Mesothelial cell of epicardium (in vitro differentiated cells): ENCODE measurements around the gene DPYD. TPM values are rescaled to one million over a fixed set of nuclear protein-coding genes. Genes with fewer than 3 reads are reported as not detected.

Source experiments
- DNase-seq, 2 experiments: peaks; one replicate each; pipeline ENCODE4 v3.0.0; 2021; ENCODE audit warnings: low spot score in 2 of 2; ENCODE audit not compliant: unreplicated experiment in 2 of 2
- H3K27ac Mint-ChIP-seq: 2 replicates; pipeline ENCODE4 v1.8.0; 2021; ENCODE audit warnings: mixed read lengths
- H3K27me3 Mint-ChIP-seq: 2 replicates; pipeline ENCODE4 v1.8.0; 2021; ENCODE audit warnings: low read depth, mixed read lengths
- H3K36me3 Mint-ChIP-seq: 2 replicates; pipeline ENCODE4 v1.8.0; 2021; ENCODE audit warnings: mixed read lengths
- H3K4me1 Mint-ChIP-seq: 2 replicates; pipeline ENCODE4 v1.8.0; 2021; ENCODE audit warnings: mixed read lengths
- H3K4me3 Mint-ChIP-seq: 2 replicates; pipeline ENCODE4 v1.8.0; 2021; ENCODE audit warnings: mild to moderate bottlenecking, moderate library complexity, mixed read lengths
- H3K9me3 Mint-ChIP-seq: 2 replicates; pipeline ENCODE4 v1.8.0; 2021; ENCODE audit warnings: mixed read lengths
- total RNA-seq: library from RNA; stranded (reverse); gene quantifications from 3 replicates; pipeline ENCODE4 v1.2.1, GENCODE V29; 2021
- TF ChIP-seq, protein P1 (sequence below): fragments of 200-600 bp; sonication (generic); IDR thresholded peaks from one replicate; pipeline ENCODE4 v1.5.0; 2021; ENCODE audit warnings: antibody characterized with exemption; ENCODE audit not compliant: unreplicated experiment

Gene DPYD
- total RNA-seq, 1 donor from 2014 or later, result 13.3 TPM

DNA sequence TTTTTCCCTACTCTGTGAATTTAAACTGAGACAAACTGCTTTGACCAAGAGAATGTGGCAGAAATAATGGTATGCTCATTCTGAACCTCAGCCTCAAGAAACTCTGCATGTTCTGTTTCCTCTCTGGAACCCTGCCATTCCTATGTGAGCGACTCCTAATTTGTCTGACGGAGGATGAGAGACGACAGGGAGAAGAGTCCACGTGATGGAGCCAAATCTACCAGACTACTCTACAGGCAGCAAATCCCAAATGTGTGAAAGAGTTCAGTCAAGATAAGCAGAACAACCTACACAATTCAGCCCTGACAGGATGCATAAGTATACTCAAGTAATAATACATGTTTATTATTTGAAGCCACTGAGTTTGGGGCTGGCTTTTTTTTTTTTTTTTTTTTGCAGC lies 153.5 kb downstream of the DPYD start:
- peaks cover 3% of the 10 kb centered on the region for H3K36me3 Mint-ChIP-seq
- no peak overlapping the region for H3K27ac Mint-ChIP-seq
- H3K4me1 Mint-ChIP-seq, result peaks cover 2% of the 10 kb centered on the region
- H3K9me3 Mint-ChIP-seq, result peaks cover 8% of the 10 kb centered on the region
- TF ChIP-seq, protein P1, sequence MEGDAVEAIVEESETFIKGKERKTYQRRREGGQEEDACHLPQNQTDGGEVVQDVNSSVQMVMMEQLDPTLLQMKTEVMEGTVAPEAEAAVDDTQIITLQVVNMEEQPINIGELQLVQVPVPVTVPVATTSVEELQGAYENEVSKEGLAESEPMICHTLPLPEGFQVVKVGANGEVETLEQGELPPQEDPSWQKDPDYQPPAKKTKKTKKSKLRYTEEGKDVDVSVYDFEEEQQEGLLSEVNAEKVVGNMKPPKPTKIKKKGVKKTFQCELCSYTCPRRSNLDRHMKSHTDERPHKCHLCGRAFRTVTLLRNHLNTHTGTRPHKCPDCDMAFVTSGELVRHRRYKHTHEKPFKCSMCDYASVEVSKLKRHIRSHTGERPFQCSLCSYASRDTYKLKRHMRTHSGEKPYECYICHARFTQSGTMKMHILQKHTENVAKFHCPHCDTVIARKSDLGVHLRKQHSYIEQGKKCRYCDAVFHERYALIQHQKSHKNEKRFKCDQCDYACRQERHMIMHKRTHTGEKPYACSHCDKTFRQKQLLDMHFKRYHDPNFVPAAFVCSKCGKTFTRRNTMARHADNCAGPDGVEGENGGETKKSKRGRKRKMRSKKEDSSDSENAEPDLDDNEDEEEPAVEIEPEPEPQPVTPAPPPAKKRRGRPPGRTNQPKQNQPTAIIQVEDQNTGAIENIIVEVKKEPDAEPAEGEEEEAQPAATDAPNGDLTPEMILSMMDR, result no peak
- H3K27me3 Mint-ChIP-seq, result no peaks in the 10 kb centered on the region
- H3K4me3 Mint-ChIP-seq, result no peak overlapping the region
- no peak for DNase-seq

DNA sequence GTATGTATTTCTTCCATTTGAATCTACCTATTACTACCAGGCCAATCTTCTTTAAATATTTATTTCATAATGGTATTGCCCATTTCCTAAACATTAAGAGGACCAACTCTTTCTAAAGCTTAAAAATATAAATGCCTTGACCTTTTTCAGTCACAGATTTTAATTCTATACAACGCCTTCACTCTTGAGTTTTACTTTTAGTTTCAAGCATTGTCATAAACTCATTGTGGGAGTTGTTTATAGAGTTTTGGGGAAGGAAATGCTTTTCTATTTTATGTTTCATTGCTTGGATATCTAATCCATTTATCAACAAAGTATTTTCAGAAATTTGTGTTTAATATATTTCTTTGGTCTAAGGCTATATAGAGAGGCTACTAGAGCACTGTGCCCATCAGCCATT lies 155.8 kb downstream of the DPYD start:
- Mint-ChIP-seq H3K36me3 (peaks cover 8% of the 10 kb centered on the region), H3K27me3 (no peaks in the 10 kb centered on the region), H3K27ac (no peak overlapping the region), H3K4me1 (peaks cover 2% of the 10 kb centered on the region), H3K4me3 (no peak overlapping the region), H3K9me3 (peaks cover 26% of the 10 kb centered on the region)
- no peak for DNase-seq
- TF ChIP-seq, protein P1, result no peak

DNA sequence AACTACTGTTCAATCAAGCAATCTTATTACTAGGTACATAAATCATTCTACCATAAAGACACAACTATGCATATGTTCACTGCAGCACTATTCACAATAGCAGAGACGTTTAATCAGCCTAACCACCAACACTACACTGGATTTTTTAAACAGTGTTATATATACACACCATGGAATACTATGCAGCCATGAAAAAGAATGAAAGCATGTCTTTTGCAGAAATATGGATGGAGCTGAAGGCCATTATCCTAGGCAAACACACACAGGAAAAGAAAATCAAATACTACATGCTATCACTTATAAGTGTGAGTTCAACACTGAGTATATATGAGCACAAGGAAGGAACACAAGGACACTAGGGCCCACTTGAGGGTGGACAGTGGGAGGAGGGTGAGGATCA lies 159.2 kb downstream of the DPYD start:
- peaks cover 26% of the 10 kb centered on the region for H3K9me3 Mint-ChIP-seq
- no peaks in the 10 kb centered on the region for H3K27me3 Mint-ChIP-seq
- no peak overlapping the region for H3K4me3 Mint-ChIP-seq
- DNase-seq, result no peak
- H3K4me1 Mint-ChIP-seq, result peaks cover 14% of the 10 kb centered on the region
- H3K27ac Mint-ChIP-seq, result no peak overlapping the region
- TF ChIP-seq, protein P1, result no peak
- peaks cover 8% of the 10 kb centered on the region for H3K36me3 Mint-ChIP-seq

DNA sequence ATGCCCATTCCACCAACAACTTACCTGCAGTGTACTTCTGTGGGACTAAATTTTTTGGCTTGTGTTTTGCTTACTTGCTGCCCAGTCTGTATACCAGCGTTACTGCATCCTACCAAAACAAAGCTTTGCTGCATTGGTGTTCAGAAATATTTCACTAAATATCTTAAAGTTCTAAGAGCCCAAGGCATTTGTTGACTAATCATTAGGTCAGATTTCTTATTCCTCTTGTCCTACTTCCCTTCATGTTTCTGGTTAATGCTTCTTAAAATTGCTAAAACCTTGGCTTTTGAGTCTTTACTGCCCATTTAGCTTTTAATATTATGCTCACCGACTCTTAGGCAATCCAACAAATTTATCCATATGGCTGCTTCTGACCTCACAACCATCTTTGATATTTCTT lies 161.8 kb downstream of the DPYD start:
- peaks cover 26% of the 10 kb centered on the region for H3K9me3 Mint-ChIP-seq

DNA sequence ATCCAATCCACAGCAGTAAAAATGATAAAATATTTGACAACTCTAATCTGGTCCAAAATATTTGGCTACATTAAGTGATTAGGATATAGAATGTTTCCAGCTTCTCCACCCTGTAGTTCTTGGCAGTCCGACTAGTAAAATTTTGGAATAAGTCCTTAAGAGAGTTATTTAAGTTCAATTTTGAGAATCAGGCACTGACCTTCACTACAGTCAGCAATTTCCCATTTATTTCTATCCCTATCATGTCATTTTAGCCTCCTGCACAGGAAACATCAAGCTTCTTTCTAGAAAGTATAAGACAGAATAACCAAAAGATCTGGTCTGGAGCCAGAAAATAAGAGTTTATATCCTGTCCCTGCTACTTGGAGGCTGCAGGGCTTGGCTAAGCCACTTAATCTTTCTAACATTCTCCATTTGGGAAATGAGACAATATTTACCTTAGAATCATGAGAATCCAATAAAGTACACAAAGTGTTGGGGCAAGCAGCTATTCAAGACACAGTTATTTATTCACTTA lies 162.2 kb downstream of the DPYD start:
- peaks cover 14% of the 10 kb centered on the region for H3K4me1 Mint-ChIP-seq
- peaks cover 26% of the 10 kb centered on the region for H3K9me3 Mint-ChIP-seq
- H3K36me3 Mint-ChIP-seq, result peaks cover 8% of the 10 kb centered on the region
- H3K27ac Mint-ChIP-seq, result no peak overlapping the region
- no peak for DNase-seq
- no peak overlapping the region for H3K4me3 Mint-ChIP-seq
- TF ChIP-seq, protein P1, result no peak
- no peaks in the 10 kb centered on the region for H3K27me3 Mint-ChIP-seq

More for the DNA sequence above, 161.8 kb downstream of the DPYD start:
- no peaks in the 10 kb centered on the region for H3K27me3 Mint-ChIP-seq
- H3K27ac Mint-ChIP-seq, result no peak overlapping the region
- TF ChIP-seq, protein P1, result no peak
- no peak overlapping the region for H3K4me3 Mint-ChIP-seq
- H3K4me1 Mint-ChIP-seq, result peaks cover 14% of the 10 kb centered on the region
- H3K36me3 Mint-ChIP-seq, result peaks cover 8% of the 10 kb centered on the region
- DNase-seq, result no peak

DNA sequence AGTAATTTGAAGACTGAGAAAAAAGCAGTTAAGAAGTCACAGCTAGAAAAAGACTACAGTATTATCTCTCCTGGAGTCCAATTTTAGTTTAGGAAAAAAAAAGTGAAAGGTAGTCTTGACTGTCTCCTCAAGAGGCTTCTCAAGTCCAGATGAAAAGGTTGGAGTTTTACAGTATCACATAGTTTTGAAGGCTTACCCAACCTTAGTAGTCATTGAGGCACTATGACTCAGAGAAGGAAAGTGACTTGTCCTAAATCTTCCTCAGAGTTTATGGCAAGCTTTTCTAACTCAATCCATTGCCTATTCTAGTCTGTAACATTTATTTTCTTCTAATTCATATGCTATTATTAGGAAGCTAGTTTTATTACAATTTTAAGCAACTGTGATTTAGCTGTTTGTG lies 174.9 kb downstream of the DPYD start:
- TF ChIP-seq, protein P1, result no peak

More for the DNA sequence above, 174.9 kb downstream of the DPYD start:
- Mint-ChIP-seq H3K9me3 (peaks cover 3% of the 10 kb centered on the region), H3K27me3 (no peaks in the 10 kb centered on the region), H3K27ac (no peak overlapping the region), H3K36me3 (no peaks in the 10 kb centered on the region), H3K4me3 (no peak overlapping the region), H3K4me1 (peaks cover 29% of the 10 kb centered on the region)
- DNase-seq, result no peak
